ENCODE results near the gene ASCL2.

The ASCL2 gene

GRCh38 chr11:2271327-2272227 is 1.2 kb upstream of the ASCL2 start:
- peak; percentile 49 for DNase-seq

DNA sequence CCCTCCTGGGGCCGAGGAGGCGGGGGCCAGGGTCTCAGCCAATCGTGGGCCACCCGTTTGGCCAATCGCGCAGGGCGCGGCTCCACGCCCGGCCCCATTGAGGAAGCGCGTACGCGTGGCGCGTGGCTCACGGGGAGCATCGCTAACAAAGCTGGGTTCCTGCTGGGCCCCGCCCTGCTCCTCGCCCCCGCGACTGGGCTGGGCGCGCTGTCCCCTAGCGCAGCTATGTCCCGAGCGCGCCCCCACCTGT is 614 bp upstream of the ASCL2 start:
- DNase-seq, result no peak

DNA sequence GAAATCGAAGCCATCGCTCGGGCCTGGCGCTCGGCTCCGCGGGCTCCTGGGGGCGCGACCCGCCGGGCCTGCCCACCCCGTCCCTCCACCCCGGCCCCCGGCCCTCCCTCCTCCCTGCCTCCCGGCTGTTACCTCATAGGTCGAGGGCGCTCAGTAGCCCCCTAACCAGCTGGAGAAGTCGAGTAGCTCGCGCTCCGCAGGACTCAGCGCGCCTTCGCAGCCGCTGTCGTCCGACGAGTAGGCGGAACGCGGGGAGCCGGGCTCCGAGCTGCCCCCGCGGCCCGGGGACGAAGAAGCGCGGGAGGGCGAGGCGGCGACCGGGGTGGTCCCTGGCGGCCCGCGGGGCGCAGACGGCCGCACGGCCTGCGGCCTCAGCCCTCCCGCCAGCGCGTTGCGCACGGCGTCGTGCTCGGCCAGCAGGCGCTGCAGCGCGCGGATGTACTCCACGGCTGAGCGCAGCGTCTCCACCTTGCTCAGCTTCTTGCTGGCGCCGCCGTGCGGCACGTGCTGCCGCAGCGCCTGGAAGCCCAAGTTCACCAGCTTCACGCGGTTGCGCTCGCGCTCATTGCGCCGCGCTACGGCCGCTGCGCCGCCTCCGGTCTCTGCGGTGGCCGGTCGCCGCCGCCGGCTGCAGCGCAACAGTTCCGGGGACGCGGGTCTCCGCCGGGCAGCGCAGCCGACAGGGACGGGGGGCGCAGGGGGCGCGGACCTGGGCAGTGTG is 627 bp downstream of the ASCL2 start:
- DNase-seq, result no peak

GRCh38 chr11:2268729-2269600 is 1.4 kb downstream of the ASCL2 start:
- DNase-seq, result peak; percentile 90

- no peak for DNase-seq
These were observed 2.3 kb downstream of the ASCL2 start for GRCh38 chr11:2267851-2268728.

GRCh38 chr11:2267306-2267850 is 3.0 kb downstream of the ASCL2 start:
- DNase-seq, result no peak

GRCh38 chr11:2266586-2267305 is 3.6 kb downstream of the ASCL2 start:
- DNase-seq, result no peak

GRCh38 chr11:2265854-2266585 is 4.4 kb downstream of the ASCL2 start:
- no peak for DNase-seq

GRCh38 chr11:2265396-2265795 is 5.0 kb downstream of the ASCL2 start:
- no peak for DNase-seq

GRCh38 chr11:2264366-2265053 is 5.9 kb downstream of the ASCL2 start:
- DNase-seq, result no peak

GRCh38 chr11:2263724-2264360 is 6.5 kb downstream of the ASCL2 start:
- no peak for DNase-seq

- DNase-seq, result no peak
These were observed 7.3 kb downstream of the ASCL2 start for GRCh38 chr11:2263071-2263565.

GRCh38 chr11:2262301-2263070 is 7.9 kb downstream of the ASCL2 start:
- DNase-seq, result no peak

DNA sequence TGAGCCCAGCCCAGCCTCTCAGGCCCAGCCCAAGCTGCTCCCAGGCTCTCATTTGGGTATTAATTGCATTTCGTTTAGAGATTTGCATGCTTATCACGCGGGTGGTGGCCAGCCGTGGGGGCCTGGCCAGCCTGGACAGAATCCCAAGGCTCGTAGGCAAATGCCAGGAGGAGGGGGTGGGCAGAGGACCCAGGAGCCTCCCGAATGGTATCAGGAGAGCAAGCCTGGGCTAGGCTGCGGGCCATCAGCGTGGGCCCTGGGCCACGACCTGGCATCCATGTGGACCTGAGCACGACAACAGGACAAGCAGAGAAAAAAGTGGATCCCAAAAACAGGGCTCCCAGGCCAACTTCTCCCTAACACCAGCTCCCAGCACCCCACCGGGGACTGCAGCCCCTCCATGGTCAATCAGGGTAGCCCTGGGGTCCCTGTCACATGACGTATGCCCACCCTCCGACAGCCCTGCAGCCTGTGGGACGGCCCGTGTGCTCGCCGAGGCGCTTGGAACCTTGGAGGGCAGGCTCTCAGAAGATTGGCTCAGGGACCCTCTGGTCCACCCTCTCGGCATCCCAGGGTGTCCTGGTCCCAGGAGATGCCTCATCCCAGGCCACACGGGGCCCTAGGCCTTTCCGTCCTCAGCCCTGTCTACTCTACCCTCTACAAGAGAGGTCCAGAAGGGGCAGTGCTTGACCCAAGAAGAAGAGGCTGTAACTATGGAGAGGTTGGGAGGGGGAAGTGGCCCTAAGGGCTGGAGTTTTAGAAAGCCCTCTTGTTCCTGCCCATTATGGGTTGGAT is 8.8 kb downstream of the ASCL2 start:
- DNase-seq, result no peak

- DNase-seq, result no peak
These were observed 9.7 kb downstream of the ASCL2 start for GRCh38 chr11:2260491-2261364.

GRCh38 chr11:2259897-2260451 is 10.4 kb downstream of the ASCL2 start:
- DNase-seq, result no peak
